ENCODE data around the gene E2F8. TPM values are rescaled to one million over a fixed set of nuclear protein-coding genes. Genes with fewer than 3 reads are reported as not detected.
"Not testable (repeated sequence)": the region's sequence is repeated elsewhere in the genome, so short reads cannot be mapped to it uniquely, and the experiment has no call there.

The E2F8 gene
- total RNA-seq, 3 donors from 2014 or later, result 1.7 to 10.4 (median 5.1) TPM

GRCh38 chr11:19275496-19275895 lies 34.8 kb upstream of the E2F8 start:
- H3K4me1 ChIP-seq (ENCODE audit: low read depth), result peaks cover 5% of the 10 kb centered on the region
- TF ChIP-seq CTCF (IDR thresholded peaks at IDR 0.05), result no peak
- ATAC-seq, result no peak
- no peaks in the 10 kb centered on the region for H3K36me3 ChIP-seq (ENCODE audit: low read depth)
- DNase-seq, result no peak
- no peaks in the 10 kb centered on the region for H3K9me3 ChIP-seq
- intact Hi-C loops (cut with DNase I, micrococcal nuclease), result no loop called here
- H3K4me3 ChIP-seq, result no peak overlapping the region

GRCh38 chr11:19273219-19273618 lies 32.5 kb upstream of the E2F8 start:
- intact Hi-C loops (cut with DNase I, micrococcal nuclease); ATAC-seq; H3K4me1 ChIP-seq (ENCODE audit: low read depth); H3K4me3 ChIP-seq; H3K36me3 ChIP-seq (ENCODE audit: low read depth); H3K9me3 ChIP-seq; DNase-seq: not testable (repeated sequence)

GRCh38 chr11:19268909-19269308 lies 28.2 kb upstream of the E2F8 start:
- ATAC-seq, result no peak
- no peaks in the 10 kb centered on the region for H3K36me3 ChIP-seq (ENCODE audit: low read depth)
- no peak for DNase-seq
- TF ChIP-seq CTCF (IDR thresholded peaks at IDR 0.05), result no peak
- no peaks in the 10 kb centered on the region for H3K4me1 ChIP-seq (ENCODE audit: low read depth)
- intact Hi-C loops (cut with DNase I, micrococcal nuclease), result loop anchor here in 1 of 2 donors (10.0 kb wide), 1 partner anchor 286 kb away; no protein-coding TSS in a partner anchor
- H3K4me3 ChIP-seq, result no peak overlapping the region
- H3K9me3 ChIP-seq, result no peaks in the 10 kb centered on the region

GRCh38 chr11:19267567-19267966 lies 26.8 kb upstream of the E2F8 start:
- no peak overlapping the region for H3K4me3 ChIP-seq
- H3K36me3 ChIP-seq (ENCODE audit: low read depth), result no peaks in the 10 kb centered on the region
- H3K4me1 ChIP-seq (ENCODE audit: low read depth), result no peaks in the 10 kb centered on the region
- intact Hi-C loops (cut with DNase I, micrococcal nuclease), result loop anchor here in 1 of 2 donors (10.0 kb wide), 1 partner anchor 287 kb away; no protein-coding TSS in a partner anchor
- H3K9me3 ChIP-seq, result no peaks in the 10 kb centered on the region
- TF ChIP-seq CTCF (IDR thresholded peaks at IDR 0.05), result no peak
- no peak for ATAC-seq
- no peak for DNase-seq

- no peak for ATAC-seq
- Histone ChIP-seq H3K36me3 (ENCODE audit: low read depth) (no peaks in the 10 kb centered on the region), H3K4me3 (no peak overlapping the region), H3K4me1 (ENCODE audit: low read depth) (no peaks in the 10 kb centered on the region), H3K9me3 (no peaks in the 10 kb centered on the region)
- no peak for TF ChIP-seq CTCF (IDR thresholded peaks at IDR 0.05)
- DNase-seq, result no peak
- intact Hi-C loops (cut with DNase I, micrococcal nuclease), result loop anchor here (5.0 to 10.0 kb wide), 2 partner anchors 284 to 291 kb away; no protein-coding TSS in a partner anchor
Observed at GRCh38 chr11:19263333-19263732, 22.6 kb upstream of the E2F8 start.

- Histone ChIP-seq H3K4me3 (no peak overlapping the region), H3K9me3 (no peaks in the 10 kb centered on the region), H3K36me3 (ENCODE audit: low read depth) (no peaks in the 10 kb centered on the region), H3K4me1 (ENCODE audit: low read depth) (no peaks in the 10 kb centered on the region)
- intact Hi-C loops (cut with DNase I, micrococcal nuclease), result loop anchor here (5.0 to 10.0 kb wide), 2 partner anchors 288 to 295 kb away; no protein-coding TSS in a partner anchor
- peak; percentile 94 for TF ChIP-seq CTCF (IDR thresholded peaks at IDR 0.05)
- ATAC-seq (peak; percentile 92), DNase-seq (peak; percentile 62 to 86 (median 79))
Observed at GRCh38 chr11:19259487-19260345, 19.0 kb upstream of the E2F8 start.

Data from mucosa of descending colon (tissue), 3 donors.